ENCODE measurements around the gene ST6GALNAC3.

- TF ChIP-seq POLR2A (IDR thresholded peaks at IDR 0.05; ENCODE audit: low read depth, low read length) (no peak), TAF1 (IDR thresholded peaks at IDR 0.05; ENCODE audit: borderline replicate concordance, low read depth, low read length) (no peak)
These were observed 45.2 kb upstream of the ST6GALNAC3 start for GRCh38 chr1:76029331-76029730.
